Epithelial cell of proximal tubule (primary cell): ENCODE results near the gene FEM1C. TPM values are rescaled to one million over a fixed set of nuclear protein-coding genes. Genes with fewer than 3 reads are reported as not detected.

Experiments used
- DNase-seq: peaks from one replicate; pipeline ENCODE4 v3.0.0-alpha.2; 2011; ENCODE audit warnings: low read depth
- H3K4me3 ChIP-seq: 2 replicates; pipeline ENCODE4 v1.5.1; 2011; ENCODE audit warnings: low read depth, mild to moderate bottlenecking, low read length
- CTCF ChIP-seq: conservative IDR thresholded peaks from 2 replicates; pipeline ENCODE4 v1.5.1; 2012; ENCODE audit warnings: low read depth, mild to moderate bottlenecking, low read length
- total RNA-seq: library from RNA; depleted of rRNA; stranded (reverse); fragments of >200 nt; gene quantifications from 2 replicates; pipeline ENCODE4 v1.2.3, GENCODE V29; 2015

Gene FEM1C
- total RNA-seq, 1 donor from 2014 or later = 14.4 TPM

DNA sequence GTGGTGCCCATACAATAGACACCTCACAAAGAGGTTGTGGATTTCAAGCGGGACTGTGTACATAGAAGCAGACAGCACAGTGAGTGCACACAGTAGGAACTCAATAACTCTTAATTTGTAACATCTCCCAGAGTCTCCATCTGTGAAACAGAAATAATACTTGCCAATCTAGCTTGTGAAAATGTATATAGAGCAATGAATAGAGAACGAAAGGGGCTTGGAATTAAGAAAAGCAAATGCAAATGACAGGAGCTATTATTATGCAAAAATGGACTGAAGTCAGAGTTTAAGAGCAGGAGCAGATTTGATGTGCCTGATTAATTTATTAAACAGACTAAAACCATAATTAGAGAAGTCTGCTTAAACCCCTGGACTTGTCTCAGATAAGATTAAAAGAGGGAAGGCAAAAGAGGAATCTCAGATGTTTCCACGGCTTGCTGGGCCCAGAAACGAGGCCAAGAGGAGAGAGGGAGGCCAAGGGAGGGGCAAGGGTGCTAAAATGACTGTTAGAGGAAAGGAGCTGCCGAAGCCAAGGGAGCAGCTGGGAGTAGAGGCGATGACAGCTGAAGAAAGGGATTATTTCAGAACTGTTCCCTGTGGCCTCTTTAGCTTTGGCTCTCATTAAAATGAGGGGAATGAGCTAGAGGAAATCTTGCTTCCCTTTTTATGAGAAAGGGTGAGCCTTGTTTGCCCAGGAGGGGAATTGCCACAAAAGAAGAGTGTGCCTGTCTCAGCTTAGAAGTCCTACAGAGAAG is 72.1 kb downstream of the FEM1C start:
- no peak overlapping the region for H3K4me3 ChIP-seq
- DNase-seq = no peak
- TF ChIP-seq CTCF = no peak

DNA sequence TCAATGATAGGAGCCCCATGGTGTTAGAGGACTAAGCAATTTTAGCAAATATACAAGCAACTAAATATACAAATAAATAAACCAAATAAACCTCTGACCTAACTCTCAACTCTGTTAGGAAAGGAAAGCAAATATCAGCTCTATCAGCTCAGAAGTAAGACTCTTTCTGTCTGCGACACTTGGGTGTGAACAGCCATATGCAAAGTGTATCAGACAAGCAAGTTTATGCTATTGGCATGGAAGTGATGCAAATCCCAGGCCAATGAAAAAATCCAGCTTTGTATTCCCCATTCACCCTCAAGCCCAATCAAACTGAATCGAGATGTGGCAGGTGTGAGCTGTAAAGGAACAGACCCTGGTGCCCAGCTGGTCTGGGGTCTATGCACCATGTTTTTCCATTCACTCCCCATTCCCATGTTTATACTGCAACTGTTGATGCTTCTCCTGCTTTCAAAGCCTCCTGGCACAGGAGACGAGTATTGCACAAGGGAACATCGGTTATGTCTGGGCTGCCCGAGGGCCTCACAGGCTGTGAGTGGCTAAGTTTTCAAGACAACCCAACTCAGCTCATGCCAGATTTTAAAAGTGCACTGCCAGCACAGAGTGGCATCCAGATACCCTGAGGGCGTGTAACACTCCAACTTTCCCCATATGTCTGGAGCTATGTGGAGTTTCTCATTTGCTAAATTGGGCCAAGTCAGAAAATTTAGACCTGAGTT is 73.1 kb downstream of the FEM1C start:
- no peak overlapping the region for H3K4me3 ChIP-seq
- no peak for DNase-seq
- no peak for TF ChIP-seq CTCF

DNA sequence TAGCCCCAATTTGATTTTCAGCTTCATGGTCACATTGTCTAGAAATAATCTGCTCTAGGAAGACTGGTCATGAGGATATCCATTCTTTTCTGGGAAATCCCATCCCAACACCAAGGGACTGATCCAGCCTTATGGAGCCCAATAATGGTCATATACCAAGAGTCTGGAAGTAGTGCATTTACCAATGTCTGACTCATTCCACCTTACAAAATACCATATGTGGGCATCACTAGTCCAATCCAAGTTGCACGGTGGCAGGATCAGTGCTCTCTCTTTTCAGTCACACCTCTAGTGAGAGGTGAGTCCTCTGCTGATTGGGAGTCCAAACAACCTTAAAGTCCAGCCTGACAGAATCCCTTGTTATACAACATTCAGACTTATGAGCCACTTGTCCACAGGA is 73.7 kb downstream of the FEM1C start:
- no peak overlapping the region for H3K4me3 ChIP-seq
- no peak for TF ChIP-seq CTCF
- DNase-seq = no peak

Other genes with a start within 250 kb of the FEM1C start
- 10.0 and 11.7 TPM in 2 replicates for gene CCDC112, start 248.1 kb downstream of the FEM1C start, total RNA-seq
- 1.2 and 1.7 TPM in 2 replicates for gene TICAM2, start 57.7 kb upstream of the FEM1C start, total RNA-seq
- 74.1 and 86.7 TPM in 2 replicates for gene TMED7, start 81.3 kb upstream of the FEM1C start, total RNA-seq